BE2C (cell line): ENCODE measurements around the gene NR2C1.

Experiments
- DNase-seq: peaks from one replicate; pipeline ENCODE4 v3.0.0-alpha.2; 2020
- H3K27me3 ChIP-seq: fragments of 250-450 bp; sonication (Bioruptor Pico); 2 replicates; pipeline ENCODE4 v1.5.1; 2020; ENCODE audit warnings: mild to moderate bottlenecking
- H3K36me3 ChIP-seq: fragments of 250-450 bp; sonication (Bioruptor Pico); 2 replicates; pipeline ENCODE4 v1.5.1; 2020; ENCODE audit warnings: mild to moderate bottlenecking
- H3K4me1 ChIP-seq: fragments of 250-450 bp; sonication (Bioruptor Pico); 2 replicates; pipeline ENCODE4 v1.5.1; 2020
- H3K4me3 ChIP-seq: 2 replicates; pipeline ENCODE4 v1.5.1; 2011; ENCODE audit warnings: low read depth, low read length
- H3K9me3 ChIP-seq: fragments of 250-450 bp; sonication (Bioruptor Pico); 2 replicates; pipeline ENCODE4 v1.5.1; 2020
- TF ChIP-seq, protein P1 (sequence below): IDR thresholded peaks from 2 replicates; pipeline ENCODE4 v1.5.1; 2012; ENCODE audit warnings: mild to moderate bottlenecking, low read depth, low read length

NR2C1 gene

DNA sequence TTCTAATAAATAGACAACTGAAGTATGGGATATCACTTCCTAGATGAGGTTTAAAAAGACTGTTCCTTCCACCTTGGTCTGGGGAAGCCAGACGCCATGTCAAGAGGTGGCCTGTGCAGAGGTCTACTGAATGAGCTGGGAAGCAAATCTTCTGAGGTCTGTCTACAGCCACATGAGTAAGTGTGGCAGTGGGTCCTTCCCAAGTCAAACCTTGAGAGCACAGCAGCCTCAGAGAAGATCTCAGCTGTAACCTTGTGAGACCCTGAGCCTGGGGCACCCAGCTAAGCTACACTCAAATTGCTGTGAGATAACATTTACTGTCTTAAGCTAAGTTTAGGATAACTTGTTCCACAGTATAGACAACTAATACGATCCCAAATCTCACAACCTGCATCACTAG lies 90.1 kb downstream of the NR2C1 start:
- no peaks in the 10 kb centered on the region for H3K9me3 ChIP-seq
- no peaks in the 10 kb centered on the region for H3K27me3 ChIP-seq
- no peak for DNase-seq
- peaks cover 8% of the 10 kb centered on the region for H3K36me3 ChIP-seq
- TF ChIP-seq, protein P1, sequence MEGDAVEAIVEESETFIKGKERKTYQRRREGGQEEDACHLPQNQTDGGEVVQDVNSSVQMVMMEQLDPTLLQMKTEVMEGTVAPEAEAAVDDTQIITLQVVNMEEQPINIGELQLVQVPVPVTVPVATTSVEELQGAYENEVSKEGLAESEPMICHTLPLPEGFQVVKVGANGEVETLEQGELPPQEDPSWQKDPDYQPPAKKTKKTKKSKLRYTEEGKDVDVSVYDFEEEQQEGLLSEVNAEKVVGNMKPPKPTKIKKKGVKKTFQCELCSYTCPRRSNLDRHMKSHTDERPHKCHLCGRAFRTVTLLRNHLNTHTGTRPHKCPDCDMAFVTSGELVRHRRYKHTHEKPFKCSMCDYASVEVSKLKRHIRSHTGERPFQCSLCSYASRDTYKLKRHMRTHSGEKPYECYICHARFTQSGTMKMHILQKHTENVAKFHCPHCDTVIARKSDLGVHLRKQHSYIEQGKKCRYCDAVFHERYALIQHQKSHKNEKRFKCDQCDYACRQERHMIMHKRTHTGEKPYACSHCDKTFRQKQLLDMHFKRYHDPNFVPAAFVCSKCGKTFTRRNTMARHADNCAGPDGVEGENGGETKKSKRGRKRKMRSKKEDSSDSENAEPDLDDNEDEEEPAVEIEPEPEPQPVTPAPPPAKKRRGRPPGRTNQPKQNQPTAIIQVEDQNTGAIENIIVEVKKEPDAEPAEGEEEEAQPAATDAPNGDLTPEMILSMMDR, result no peak
- H3K4me3 ChIP-seq, result no peak overlapping the region
- H3K4me1 ChIP-seq, result no peaks in the 10 kb centered on the region

DNA sequence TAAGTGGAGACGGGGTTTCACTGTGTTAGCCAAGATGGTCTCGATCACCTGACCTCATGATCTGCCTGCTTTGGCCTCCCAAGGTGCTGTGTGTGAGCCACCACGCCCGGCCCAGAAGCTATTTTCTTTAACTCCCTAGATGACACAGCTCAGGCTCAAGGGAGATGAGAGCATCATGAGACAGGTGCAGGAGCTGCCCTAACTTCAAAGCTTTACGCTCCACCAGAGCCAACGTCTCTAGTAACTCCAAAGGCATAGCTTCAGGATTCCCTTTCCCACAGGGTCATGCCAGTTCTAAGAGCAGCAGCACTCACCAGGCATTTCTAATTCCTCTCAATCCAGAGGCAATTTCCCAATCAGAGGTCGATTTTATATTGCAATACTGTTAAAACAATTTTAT lies 91.0 kb downstream of the NR2C1 start:
- DNase-seq, result no peak
- no peak overlapping the region for H3K4me3 ChIP-seq
- H3K27me3 ChIP-seq, result no peaks in the 10 kb centered on the region
- TF ChIP-seq, protein P1, result no peak
- no peaks in the 10 kb centered on the region for H3K4me1 ChIP-seq
- no peaks in the 10 kb centered on the region for H3K9me3 ChIP-seq
- peaks cover 8% of the 10 kb centered on the region for H3K36me3 ChIP-seq

DNA sequence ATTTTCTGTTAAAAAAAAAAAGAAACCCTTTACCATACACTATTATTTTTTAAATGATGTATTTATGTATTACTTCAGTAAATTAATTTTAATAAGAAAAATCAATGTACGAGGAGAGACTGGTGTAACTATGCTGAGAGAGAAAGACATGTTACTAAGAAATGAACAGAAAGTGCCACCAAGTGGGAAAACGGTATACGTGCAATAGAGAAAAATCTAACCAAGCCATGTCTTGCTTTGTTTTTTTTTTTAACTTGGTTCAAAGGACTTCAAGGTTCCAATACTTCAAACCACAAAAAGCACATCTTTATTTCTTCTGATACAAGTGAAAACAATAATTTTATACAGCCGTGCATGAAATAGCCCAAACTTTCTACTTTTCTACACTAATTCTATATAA lies 92.8 kb downstream of the NR2C1 start:
- Histone ChIP-seq H3K9me3 (no peaks in the 10 kb centered on the region; the same call in 1 of the 2 replicates), H3K4me1 (no peaks in the 10 kb centered on the region), H3K4me3 (no peak overlapping the region), H3K36me3 (peaks cover 5% of the 10 kb centered on the region; the same call in 1 of the 2 replicates), H3K27me3 (no peaks in the 10 kb centered on the region)
- no peak for DNase-seq
- TF ChIP-seq, protein P1, result no peak

DNA sequence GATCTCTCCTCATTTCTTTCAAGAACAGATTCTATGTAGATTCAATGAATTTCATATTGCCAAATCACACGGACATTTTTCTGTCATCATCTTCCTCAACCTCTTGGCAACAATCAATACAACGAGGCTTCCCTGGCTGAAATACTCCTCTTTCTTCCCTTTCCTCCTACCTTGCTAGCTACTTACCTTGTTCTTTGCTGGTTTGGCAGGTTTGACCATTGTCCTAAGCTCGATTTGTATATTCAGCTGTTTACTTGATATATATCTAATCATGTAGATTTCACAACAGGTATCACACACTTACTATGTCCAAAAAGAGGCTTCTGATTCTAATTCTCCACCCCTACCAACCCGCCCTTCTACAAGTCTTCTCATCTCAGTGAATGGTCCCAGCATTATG lies 93.5 kb downstream of the NR2C1 start:
- TF ChIP-seq, protein P1, result no peak
- Histone ChIP-seq H3K27me3 (no peaks in the 10 kb centered on the region), H3K4me1 (no peaks in the 10 kb centered on the region), H3K4me3 (no peak overlapping the region), H3K9me3 (no peaks in the 10 kb centered on the region; the same call in 1 of the 2 replicates), H3K36me3 (peaks cover 5% of the 10 kb centered on the region; the same call in 1 of the 2 replicates)
- no peak for DNase-seq

DNA sequence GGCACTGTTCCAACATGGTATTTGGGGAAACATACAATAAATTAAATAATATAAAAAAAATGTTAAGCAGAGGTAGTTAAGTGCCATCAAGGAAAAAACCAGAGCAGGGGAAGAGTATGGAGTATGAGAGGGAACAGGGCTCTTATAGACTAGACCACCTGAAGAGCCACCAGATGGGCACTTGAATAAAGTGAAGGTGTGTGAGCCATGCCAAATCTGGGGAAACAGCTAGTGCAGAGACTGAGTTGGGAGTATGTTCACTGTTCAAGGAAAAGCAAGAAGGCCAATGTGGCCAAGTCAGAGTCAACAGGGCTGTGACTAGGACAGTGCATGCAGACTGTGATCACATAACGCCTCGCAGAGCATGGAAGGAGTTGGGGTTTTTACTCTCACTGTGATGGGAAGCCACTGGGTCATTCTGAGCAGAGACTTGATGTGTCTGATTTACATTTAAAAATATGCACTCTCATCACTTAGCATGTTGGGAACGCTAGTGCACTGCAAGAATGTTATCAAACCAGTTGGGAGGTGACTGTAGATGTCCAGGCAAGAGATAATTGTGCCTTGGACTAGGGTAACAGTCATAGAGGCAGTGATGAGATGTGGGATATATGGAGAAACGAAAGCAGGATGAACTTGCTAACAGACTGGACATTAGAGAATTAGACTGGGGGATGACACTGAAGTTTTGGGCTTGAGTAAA lies 95.5 kb downstream of the NR2C1 start:
- TF ChIP-seq, protein P1, result no peak
- no peaks in the 10 kb centered on the region; the same call in 1 of the 2 replicates for H3K9me3 ChIP-seq
- H3K27me3 ChIP-seq, result no peaks in the 10 kb centered on the region
- H3K4me3 ChIP-seq, result no peak overlapping the region
- H3K36me3 ChIP-seq, result no peaks in the 10 kb centered on the region
- DNase-seq, result no peak
- no peaks in the 10 kb centered on the region for H3K4me1 ChIP-seq

DNA sequence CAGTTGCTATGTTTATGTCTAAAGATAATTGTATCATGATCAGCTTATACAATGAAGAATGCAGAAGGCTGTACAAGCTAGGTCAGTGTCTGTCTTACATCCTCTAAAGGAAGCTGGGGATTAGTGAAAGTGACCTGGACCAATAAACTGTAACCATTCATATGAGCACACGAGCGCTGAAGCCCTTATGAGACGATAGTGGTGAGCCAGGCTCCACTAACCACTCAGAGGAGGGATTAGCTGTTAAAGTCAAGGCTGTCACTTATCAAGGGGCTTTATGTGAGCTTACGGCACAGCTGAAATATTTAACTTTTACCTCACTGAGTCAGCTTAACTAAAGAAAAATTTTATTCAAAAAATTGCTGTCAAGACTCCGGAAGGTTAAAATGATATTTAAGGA lies 100.2 kb downstream of the NR2C1 start:
- no peaks in the 10 kb centered on the region; the same call in 1 of the 2 replicates for H3K9me3 ChIP-seq
- TF ChIP-seq, protein P1, result no peak
- no peak overlapping the region for H3K4me3 ChIP-seq
- H3K27me3 ChIP-seq, result no peaks in the 10 kb centered on the region
- peaks cover 15% of the 10 kb centered on the region for H3K36me3 ChIP-seq
- no peaks in the 10 kb centered on the region for H3K4me1 ChIP-seq
- no peak for DNase-seq
